HG03432 (cell line): Measurements from ENCODE around the gene RBM46.

Experiments
- ATAC-seq: cut with Tn5 transposase; IDR thresholded peaks from one replicate; pipeline ENCODE4 v1.9.1; 2021; ENCODE audit warnings: mild to moderate bottlenecking, moderate library complexity; ENCODE audit not compliant: unreplicated experiment

The RBM46 gene, protein sequence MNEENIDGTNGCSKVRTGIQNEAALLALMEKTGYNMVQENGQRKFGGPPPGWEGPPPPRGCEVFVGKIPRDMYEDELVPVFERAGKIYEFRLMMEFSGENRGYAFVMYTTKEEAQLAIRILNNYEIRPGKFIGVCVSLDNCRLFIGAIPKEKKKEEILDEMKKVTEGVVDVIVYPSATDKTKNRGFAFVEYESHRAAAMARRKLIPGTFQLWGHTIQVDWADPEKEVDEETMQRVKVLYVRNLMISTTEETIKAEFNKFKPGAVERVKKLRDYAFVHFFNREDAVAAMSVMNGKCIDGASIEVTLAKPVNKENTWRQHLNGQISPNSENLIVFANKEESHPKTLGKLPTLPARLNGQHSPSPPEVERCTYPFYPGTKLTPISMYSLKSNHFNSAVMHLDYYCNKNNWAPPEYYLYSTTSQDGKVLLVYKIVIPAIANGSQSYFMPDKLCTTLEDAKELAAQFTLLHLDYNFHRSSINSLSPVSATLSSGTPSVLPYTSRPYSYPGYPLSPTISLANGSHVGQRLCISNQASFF

DNA sequence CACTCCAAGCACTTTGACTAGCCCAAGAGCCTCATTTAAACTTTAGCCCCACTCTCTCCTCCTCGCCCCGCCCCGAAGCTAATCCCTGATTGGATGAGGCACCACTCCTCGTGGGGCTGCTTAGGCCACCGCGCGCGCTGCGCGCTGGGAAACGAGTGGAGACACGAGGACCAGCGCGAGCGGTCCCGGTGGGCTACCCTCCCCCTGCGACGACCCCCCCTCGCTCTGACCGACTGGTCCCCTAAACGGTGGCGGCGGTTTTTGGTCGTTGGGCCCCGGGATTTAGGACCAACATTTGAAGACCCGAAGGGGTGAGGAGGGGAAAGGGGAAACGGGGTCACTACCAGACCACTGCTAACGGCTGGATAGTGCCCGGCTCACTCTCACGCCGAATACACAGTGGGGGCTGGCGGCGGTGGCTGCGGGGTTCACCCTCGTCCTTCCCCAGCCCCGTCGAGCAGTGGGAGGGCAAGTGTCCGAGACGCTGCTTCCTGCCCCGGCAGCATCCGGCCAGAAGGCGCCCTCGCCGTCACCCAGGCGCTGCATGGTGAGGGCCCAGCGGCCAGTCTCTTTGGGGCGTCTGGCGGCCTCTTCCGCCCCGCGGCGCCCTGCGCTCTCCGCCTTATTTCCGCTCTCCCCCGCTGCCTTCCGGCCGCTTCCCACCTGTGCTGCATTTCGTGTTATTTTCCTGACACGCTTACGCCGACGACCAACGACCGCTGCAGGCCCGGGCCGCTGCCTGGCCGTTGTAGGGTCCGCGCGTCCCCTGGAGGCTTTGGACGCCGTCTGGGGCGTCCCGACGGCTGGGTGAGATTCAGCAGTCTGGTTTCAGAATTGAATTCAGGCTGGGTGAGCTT lies at the start of gene RBM46:
Gene RBM46 (plus strand): TSS at position 147 of the 857 bp plus-strand sequence. CDS start 15,481 bp downstream, outside the sequence.
- no peak for ATAC-seq

DNA sequence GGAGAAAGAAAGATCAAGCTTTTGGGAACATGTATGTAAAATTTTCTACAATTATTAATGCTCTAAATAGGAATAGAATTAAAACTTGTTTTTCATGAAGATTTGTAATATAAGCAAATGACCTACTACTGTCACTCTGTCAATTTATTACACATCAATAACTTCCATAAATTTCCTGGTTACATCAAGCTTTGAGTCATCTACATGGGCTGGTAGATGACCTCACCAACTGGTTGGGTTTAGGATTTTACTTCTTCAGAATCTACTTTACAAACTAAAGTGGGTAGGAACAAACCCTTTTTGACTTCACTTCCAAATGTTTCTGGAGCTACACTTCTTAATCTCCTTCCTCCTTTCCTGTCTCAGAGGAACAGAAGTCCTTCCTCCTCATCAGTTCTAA lies 49.3 kb upstream of the RBM46 start:
- no peak for ATAC-seq

DNA sequence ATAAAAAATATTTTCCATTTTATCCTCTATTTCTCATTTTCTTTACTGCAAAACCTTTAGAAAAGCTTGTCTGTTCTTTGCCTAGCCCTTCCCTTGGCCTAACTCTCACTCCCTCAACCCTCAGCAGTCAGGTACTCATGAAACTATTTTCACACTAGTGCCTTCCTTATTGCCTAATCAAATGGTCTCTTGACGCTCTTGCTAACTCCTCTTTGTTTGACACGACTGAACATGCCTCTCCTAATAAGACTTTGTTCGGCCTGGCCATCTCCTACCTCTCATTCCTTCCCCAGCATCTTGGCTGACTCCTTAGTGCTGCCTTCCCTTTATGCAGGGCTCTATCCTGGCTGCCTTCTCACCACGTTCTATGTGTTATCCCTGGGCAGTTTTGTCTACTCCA lies 48.4 kb upstream of the RBM46 start:
- ATAC-seq = no peak

DNA sequence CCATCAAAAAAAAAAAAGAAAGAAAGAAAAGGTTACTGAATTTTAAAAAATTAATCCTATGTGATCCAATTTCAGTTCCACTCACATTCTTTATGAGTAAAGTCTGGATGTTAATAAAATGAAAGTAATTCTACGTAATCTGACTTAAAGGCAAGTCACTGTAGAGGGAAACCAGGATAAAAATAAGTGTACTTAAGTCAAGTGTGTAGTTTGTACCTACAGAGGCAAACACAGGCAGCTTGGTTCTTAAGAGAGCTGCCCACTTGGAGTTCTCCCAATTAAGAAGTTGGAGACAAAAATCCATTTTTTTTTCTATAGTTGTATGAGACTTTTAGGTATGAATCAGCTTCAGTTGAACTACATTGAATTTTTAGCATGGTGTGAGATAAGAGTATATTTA lies 44.3 kb upstream of the RBM46 start:
- ATAC-seq = no peak

DNA sequence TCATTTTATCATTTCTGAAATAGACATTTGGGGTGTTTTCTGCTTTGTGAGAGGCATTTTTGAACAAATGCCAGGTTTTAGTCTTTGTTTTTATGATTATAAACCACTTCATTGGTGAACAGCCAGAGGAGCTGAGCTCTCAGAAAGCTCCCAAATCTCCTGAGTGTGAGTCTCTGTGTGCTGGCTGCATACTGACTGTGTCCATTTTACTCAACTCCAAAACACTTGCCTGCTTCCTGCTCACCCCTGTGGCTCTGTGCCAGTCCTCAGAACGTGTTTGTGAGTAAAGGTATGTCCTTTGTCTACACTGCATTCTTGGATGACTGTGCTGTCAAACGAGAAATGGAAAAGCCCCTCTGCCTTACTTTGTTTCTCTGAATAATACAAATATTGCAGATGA lies 42.6 kb upstream of the RBM46 start:
- ATAC-seq = no peak

DNA sequence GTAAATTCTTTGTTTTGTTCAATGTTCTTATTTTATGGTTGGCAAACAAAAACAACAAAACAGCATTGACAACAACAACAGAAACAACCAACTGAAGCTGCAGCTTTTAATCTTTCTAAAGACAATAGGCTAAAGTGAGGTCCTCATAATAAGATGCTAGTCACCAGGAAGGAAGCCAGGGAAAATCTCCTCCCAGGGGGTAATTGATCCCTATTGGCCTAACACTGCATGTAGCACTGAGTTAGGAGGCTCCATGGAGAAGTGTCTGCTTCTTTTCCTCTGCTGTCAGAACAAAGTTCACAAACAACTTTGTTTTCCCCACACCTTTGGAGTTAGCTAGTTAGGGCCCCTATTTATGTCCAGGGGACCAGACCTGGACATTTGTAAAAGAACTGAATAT lies 42.0 kb upstream of the RBM46 start:
- ATAC-seq = no peak

DNA sequence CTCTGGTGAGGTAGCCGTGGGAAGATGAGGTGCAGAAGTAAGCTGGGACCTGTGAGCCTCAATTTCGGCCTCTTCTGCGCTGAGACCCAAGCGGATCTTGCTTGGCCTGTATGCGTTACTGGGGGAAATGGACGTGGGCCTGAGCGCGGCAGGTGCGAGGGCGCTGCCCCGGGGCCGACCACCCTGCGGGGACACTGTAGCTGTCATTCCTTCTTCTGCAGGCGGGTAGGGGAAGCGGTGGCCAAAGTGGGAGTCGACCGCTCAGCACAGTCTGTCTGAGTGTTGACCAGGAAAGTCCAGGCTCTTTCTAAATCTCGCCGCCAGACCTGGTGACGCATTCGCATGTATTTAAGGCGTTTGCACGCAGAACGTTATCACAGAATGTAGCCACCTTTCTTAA lies 40.6 kb upstream of the RBM46 start:
- ATAC-seq = no peak

DNA sequence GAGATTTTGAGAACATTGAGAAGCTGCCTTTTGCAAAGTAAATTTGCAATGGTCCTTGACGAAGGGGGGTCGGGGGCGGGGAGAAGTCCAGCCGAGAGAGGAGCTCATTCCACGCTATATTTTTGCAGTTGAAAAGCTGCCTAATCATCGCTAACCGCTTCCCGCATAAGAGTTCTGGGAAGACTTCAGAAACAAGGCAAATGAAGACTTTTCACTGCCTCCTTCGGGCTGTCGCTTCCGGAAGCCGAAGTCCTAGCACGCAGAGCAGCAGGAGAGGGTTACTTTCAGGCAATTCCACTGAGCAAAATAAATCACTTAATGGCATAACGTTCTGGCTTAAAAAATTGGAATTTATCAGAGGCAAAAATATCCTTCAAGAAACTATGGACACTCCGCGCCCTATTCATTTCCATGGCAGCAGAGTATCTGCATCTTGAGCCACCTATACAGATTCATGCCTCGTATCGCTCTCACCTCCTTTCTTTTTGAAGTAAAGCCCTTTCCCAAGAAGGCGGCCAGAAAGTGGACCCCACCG lies 39.9 kb upstream of the RBM46 start:
- ATAC-seq = no peak

DNA sequence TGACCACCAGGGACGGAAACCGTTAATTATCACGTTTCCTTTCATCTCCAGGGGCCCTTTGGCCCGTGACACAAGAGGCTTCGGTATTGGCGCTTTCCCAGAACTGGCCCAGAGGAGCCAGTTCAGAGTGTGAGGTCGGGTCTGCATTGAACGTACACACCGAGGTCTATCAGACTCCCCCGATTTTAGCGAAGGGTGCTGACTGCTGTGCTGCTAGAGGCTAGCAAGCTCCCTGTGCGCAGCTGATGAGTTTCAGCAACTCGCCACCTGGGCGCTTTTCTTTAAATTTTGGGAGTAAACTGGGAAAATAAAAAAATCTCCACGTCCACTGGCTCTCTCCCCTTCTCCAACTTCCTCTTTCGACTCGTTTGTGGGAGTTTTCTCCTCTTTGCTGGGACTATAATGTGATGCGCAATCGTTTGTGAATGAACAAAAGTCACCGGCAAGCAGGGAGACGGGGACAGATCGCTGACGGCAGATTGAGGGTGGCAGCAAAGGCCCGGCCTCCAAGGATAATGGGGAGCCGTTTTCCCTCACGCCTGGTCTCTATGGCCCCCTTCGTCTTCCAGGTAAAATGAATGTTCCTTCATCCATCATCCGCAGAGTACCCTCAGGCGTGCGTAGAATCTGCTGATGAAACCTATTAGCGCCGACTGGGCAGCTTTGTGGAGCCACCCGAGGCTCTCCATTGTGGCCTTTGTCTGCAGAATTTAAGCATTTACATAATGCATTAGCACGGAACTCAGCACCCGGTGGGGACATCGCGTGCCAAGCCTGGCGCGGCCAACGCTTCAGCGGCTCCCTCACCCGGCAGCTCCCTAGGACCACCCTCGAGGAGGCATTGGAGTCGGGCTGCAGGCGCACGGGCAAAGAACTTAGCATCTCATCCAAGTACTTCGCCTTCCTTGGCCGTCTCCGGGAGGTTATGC lies 38.9 kb upstream of the RBM46 start:
- no peak for ATAC-seq

DNA sequence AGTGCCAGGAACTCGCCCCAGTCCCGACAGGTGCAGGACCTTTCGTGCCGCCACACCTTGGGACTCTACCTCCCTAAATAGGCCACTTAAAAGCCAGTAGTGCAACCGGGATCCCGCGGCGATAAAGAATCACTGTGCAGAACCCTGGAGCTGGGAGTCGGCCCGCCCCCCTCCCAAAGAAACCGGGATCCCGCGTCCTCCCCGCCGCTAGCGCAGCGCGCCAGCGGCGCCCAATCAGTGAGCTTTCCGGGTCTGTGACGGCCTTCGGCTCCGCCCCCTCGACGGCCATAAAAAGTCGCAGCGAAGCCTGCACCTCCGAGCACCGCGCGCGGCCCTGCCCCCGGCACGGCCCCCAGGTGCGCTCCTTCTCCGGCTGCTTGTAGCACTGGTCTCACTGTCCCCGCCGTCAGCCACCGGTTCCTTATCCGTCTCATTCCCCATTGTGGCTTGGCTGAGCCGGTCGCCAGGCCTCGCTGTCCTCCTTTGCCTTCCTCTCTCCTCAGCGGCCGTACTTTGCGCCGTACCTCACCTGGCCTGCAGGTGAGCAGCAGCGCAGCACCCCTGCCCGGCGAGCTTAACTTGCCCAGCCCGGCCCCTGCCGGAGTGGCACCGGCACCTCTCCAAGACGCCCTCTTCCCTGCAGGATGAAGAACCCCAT lies 37.3 kb upstream of the RBM46 start, which contains the start of gene LRAT:
Gene LRAT (plus strand): TSS at position 318 of the 658 bp plus-strand sequence. CDS start 327 bp downstream, at position 645.
- ATAC-seq = peak; percentile 61

DNA sequence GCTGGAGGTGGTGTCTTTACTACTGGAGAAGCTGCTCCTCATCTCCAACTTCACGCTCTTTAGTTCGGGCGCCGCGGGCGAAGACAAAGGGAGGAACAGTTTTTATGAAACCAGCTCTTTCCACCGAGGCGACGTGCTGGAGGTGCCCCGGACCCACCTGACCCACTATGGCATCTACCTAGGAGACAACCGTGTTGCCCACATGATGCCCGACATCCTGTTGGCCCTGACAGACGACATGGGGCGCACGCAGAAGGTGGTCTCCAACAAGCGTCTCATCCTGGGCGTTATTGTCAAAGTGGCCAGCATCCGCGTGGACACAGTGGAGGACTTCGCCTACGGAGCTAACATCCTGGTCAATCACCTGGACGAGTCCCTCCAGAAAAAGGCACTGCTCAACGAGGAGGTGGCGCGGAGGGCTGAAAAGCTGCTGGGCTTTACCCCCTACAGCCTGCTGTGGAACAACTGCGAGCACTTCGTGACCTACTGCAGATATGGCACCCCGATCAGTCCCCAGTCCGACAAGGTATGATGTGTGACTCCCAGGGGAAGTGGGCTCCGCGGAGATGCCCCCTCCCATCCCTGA lies 36.6 kb upstream of the RBM46 start:
- ATAC-seq = no peak

DNA sequence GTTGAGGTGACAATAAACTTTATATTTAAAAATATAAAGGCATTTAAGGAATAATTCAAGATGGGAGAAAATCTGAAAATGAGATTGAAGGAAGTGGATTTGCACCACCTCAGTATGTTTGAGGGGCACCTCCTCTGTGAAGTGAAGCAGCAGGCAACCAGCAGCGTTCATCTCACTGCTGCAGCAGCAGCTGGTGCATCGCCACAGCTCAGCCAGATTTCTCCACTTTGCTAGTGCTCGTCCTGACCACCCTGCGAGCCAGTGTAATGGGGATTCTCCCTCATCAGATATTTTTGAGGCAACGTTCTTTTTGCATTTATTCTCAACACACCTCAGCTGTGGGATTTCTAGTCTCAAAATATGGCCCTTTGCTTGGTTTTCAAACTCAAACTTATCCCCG lies 23.4 kb upstream of the RBM46 start:
- no peak for ATAC-seq

DNA sequence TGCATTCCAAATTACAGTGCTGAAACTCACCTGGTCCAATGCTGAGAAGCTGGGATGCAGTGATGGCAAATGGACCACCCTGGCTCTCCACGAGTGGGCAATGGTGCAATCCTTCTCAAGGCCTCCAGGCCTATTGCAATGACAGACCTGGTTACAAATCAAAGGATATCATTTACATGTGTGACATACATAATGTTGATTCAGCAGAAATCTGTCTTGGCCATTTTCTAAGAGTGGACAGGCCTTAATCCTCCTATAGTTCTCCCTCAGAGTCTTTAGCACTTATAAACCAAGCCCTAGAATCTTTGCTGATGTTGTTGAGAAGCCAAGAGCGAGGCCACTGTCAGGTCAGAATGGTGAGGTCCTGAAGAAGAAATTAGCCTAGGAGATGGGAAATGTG lies 20.2 kb upstream of the RBM46 start:
- no peak for ATAC-seq

DNA sequence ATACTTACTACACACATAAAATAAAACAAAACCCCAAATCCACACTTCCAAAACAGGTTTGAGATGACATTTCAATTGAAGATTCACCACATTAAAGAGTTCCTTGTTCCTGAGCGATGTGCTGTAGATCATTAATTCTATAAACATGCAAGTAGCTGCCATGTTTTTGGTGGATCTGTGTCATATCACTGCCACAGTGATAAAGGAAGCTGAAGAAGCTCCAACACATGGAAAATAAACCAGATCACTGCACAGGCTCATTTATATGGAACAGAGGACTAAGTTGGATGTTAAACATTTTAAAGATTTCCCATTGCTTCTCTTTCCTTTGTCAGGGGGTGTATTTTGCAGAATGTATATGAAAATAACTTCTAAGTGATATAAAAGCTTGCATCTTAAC lies 2.8 kb upstream of the RBM46 start:
- no peak for ATAC-seq

DNA sequence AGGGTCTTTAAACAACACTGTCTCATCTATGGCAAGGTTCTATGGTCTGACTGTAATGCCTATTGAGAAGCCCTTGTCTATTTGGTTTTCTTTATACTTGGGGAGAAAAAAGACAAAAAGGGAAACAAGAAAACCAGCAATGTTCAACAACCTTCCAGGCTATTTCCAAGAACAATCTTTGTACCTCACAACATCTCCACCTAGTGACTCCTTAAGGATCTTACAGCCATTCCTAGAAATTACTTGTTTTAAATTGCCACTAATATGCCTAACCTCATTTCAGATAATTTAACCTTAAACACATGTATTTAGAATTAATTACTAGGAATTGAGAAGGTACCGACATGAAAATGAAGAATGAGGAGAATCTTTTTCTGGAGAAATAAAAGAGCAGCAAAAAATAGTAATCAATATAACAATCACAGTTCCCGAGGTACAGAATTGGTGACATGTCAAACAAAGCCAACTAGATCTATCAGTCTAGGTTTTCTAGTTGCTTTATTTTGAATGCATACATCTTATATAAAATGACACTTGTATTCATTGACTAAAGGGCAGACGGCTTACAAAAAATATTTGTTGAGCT lies 1.6 kb upstream of the RBM46 start:
- no peak for ATAC-seq

DNA sequence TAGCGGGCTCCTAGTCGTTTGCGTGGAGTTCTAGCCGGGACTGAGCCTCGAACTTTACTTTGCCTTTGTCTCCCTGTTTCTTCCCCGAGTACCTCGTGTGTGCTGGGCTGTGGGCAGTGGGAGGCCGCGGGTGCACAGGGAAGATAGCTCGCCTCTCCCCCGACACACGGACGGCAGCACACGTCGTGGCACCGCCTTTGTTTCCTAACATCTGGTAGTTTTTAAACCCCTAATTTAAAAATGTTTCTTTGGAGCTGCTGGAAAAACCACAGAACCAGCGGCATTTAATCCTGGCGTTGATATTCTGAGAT lies 866 bp downstream of the RBM46 start:
- ATAC-seq = no peak

DNA sequence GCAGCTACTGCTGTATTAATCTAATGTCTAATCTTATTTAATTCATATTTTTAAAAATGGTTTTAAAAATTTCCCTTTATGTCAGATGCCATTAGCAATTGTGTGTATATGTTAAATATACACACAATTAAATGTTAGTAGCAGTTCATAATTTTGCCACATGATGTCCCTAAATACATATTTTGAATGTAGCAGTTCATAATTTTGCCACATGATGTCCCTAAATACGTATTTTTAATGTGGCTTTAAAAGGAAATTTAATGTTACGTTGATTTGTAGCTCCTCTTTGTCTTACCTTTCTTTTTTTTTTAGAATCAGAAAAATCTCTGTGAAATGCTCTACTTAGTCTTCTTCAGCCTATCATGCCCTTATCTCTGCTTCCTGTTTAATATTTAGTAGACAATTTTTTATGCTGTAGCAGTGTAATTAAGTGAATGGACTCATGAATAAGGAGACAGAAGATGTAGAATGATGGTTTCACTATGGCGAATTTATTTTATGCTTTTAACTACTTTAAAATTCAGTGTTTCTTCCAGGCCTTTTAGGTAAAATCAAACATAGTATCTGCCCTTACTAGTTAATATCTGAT lies 26.1 kb downstream of the RBM46 start:
- ATAC-seq = peak; percentile 88

DNA sequence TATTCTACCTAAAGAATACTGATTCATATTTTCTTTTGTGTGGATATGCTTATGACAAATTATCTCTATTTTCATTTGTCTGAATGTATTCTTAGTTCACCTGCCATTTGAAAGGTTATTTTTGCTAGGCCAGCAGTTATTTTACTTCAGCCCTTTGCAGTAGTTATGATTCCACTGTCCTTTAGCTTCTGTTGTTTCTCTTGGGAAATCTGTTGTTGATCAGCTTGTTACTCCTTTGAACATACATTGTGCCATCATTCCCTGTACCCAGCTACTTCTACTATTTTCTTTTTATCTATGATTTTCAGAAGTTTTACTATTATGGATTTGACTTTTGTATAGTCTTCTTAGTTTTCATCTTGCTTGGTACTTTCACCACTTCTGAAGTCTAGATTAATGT lies 37.2 kb downstream of the RBM46 start:
- ATAC-seq = no peak

DNA sequence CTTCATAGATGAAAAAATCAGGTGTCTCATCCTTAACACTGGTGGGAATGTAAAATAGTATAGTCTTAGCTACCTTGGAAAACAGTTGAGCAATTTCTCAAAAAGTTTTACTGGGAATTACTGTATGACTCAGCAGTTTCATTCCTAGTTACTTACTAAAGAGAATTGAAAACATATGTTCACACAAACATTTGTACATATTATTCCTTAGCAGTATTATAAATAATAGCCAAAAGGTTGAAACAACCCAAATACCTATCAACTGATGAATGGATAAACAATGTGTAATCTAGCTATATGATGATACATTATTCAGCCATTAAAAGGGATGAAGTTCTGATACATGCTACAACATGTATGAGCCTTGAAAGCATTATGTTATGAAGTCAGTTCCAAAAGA lies 41.7 kb downstream of the RBM46 start:
- no peak for ATAC-seq
